NK-92 treated with Interleukin-12 subunit alpha and Interleukin-12 subunit beta, amount 100 ng/mL, for 24 hours (cell line): ENCODE data around the gene PEDS1.
"Not testable (repeated sequence)": the region's sequence is repeated elsewhere in the genome, so short reads cannot be mapped to it uniquely, and the experiment has no call there.

Experiments
- DNase-seq: peaks from one replicate; lab custom pipeline; 2025; lab: John Stamatoyannopoulos, UW

The PEDS1 gene

GRCh38 chr20:50153500-50154377 lies at the start of gene PEDS1:
Gene PEDS1, minus strand, starts transcription at chr20:50153723. Its CDS starts 86 bp downstream, at chr20:50153637.
- peak; percentile 81 for DNase-seq

GRCh38 chr20:50202677-50203076 lies 49.2 kb upstream of the PEDS1 start:
- DNase-seq, result no peak

GRCh38 chr20:50201710-50202109 lies 48.2 kb upstream of the PEDS1 start:
- DNase-seq, result not testable (repeated sequence)

GRCh38 chr20:50200482-50201104 lies 47.1 kb upstream of the PEDS1 start:
- no peak for DNase-seq

GRCh38 chr20:50199703-50200102 lies 46.2 kb upstream of the PEDS1 start:
- no peak for DNase-seq

- DNase-seq, result no peak
Measured at GRCh38 chr20:50198716-50199115, 45.2 kb upstream of the PEDS1 start.

GRCh38 chr20:50198180-50198666 lies 44.7 kb upstream of the PEDS1 start:
- no peak for DNase-seq

GRCh38 chr20:50197463-50198179 lies 44.1 kb upstream of the PEDS1 start:
- DNase-seq, result no peak

- no peak for DNase-seq
Measured at GRCh38 chr20:50196896-50197295, 43.4 kb upstream of the PEDS1 start.

- no peak for DNase-seq
Measured at GRCh38 chr20:50196248-50196647, 42.7 kb upstream of the PEDS1 start.

GRCh38 chr20:50195524-50196120 lies 42.1 kb upstream of the PEDS1 start:
- no peak for DNase-seq

- peak; percentile 45 for DNase-seq
Measured at GRCh38 chr20:50194831-50195523, 41.5 kb upstream of the PEDS1 start.

GRCh38 chr20:50194422-50194830 lies 40.9 kb upstream of the PEDS1 start:
- no peak for DNase-seq

- peak; percentile 29 for DNase-seq
Measured at GRCh38 chr20:50193836-50194421, 40.4 kb upstream of the PEDS1 start.

GRCh38 chr20:50193199-50193835 lies 39.8 kb upstream of the PEDS1 start:
- peak; percentile 44 for DNase-seq

GRCh38 chr20:50192364-50193198 lies 39.1 kb upstream of the PEDS1 start:
- DNase-seq, result peak; percentile 68

GRCh38 chr20:50191544-50192363 lies 38.2 kb upstream of the PEDS1 start:
- peak; percentile 60 for DNase-seq

GRCh38 chr20:50191065-50191543 lies 37.6 kb upstream of the PEDS1 start:
- DNase-seq, result peak; percentile 80
